ENCODE data around the gene RELN.

- no peak for TF ChIP-seq POLR2A (IDR thresholded peaks at IDR 0.05)
- TF ChIP-seq CTCF (IDR thresholded peaks at IDR 0.05), result no peak
- TF ChIP-seq POLR2AphosphoS5 (IDR thresholded peaks at IDR 0.05; ENCODE audit: insufficient read depth in 1 of 2, low read depth in 1 of 2), result no peak
Measured at GRCh38 chr7:103914147-103914899, 75.1 kb downstream of the RELN start.
